HepG2 (cell line): ENCODE measurements around the gene PHRF1. TPM values are rescaled to one million over a fixed set of nuclear protein-coding genes. Genes with fewer than 3 reads are reported as not detected.

ENCODE experiments used
- BCL3 ChIP-seq: sonication (generic); formaldehyde crosslinking; IDR thresholded peaks from 2 replicates; pipeline ENCODE4 v1.5.1; 2020; ENCODE audit warnings: mild to moderate bottlenecking, missing genetic modification reagents, moderate library complexity
- CEBPZ ChIP-seq: IDR thresholded peaks from 2 replicates; pipeline ENCODE4 v1.6.1; 2012; ENCODE audit warnings: low read length, improper control_type of control experiment
- KDM5A ChIP-seq: fragments of 200-600 bp; sonication (generic); IDR thresholded peaks from 2 replicates; pipeline ENCODE4 v1.7.0; 2018; ENCODE audit warnings: antibody characterized with exemption, mild to moderate bottlenecking, low read length, borderline replicate concordance
- MATR3 ChIP-seq: sonication (generic); formaldehyde crosslinking; IDR thresholded peaks from 2 replicates; pipeline ENCODE4 v1.4.0; 2020; ENCODE audit warnings: missing genetic modification reagents
- MBNL3 ChIP-seq: fragments of 250-450 bp; sonication (Bioruptor Pico); conservative IDR thresholded peaks from 2 replicates; pipeline ENCODE4 v1.8.0; 2022; ENCODE audit warnings: mild to moderate bottlenecking, inconsistent platforms
- MIXL1 ChIP-seq: IDR thresholded peaks from 2 replicates; pipeline ENCODE4 v1.6.1; 2016
- NFKB2 ChIP-seq: sonication (generic); formaldehyde crosslinking; IDR thresholded peaks from 2 replicates; pipeline ENCODE4 v1.4.0; 2020; ENCODE audit warnings: missing genetic modification reagents, borderline replicate concordance
- POLR2AphosphoS5 ChIP-seq: IDR thresholded peaks from 2 replicates; pipeline ENCODE4 v1.6.1; 2012; ENCODE audit warnings: low read depth, low read length
- TMF1 ChIP-seq: sonication (generic); formaldehyde crosslinking; IDR thresholded peaks from 2 replicates; pipeline ENCODE4 v1.8.1; 2022; ENCODE audit warnings: low read depth, missing genetic modification reagents
- WIZ ChIP-seq: sonication (generic); formaldehyde crosslinking; IDR thresholded peaks from 2 replicates; pipeline ENCODE4 v1.5.1; 2020; ENCODE audit warnings: mild to moderate bottlenecking, missing genetic modification reagents
- XBP1 ChIP-seq: sonication (generic); formaldehyde crosslinking; IDR thresholded peaks from 2 replicates; pipeline ENCODE4 v1.5.0; 2020; ENCODE audit warnings: missing genetic modification reagents
- ZGPAT ChIP-seq: IDR thresholded peaks from 2 replicates; pipeline ENCODE4 v1.6.1; 2016; ENCODE audit warnings: mild to moderate bottlenecking
- ZNF17 ChIP-seq: sonication (generic); formaldehyde crosslinking; IDR thresholded peaks from 2 replicates; pipeline ENCODE4 v1.5.0; 2020; ENCODE audit warnings: mild to moderate bottlenecking, missing genetic modification reagents
- ZNF430 ChIP-seq: sonication (generic); formaldehyde crosslinking; IDR thresholded peaks from 2 replicates; pipeline ENCODE4 v1.9.0; 2021; ENCODE audit warnings: mild to moderate bottlenecking, missing genetic modification reagents
- ZNF510 ChIP-seq: sonication (generic); formaldehyde crosslinking; IDR thresholded peaks from 2 replicates; pipeline ENCODE4 v1.4.0; 2020; ENCODE audit warnings: low read depth, mild to moderate bottlenecking, missing genetic modification reagents
- ZNF547 ChIP-seq: sonication (generic); formaldehyde crosslinking; IDR thresholded peaks from 2 replicates; pipeline ENCODE4 v1.5.1; 2020; ENCODE audit warnings: mild to moderate bottlenecking, missing genetic modification reagents
- ZNF557 ChIP-seq: sonication (generic); formaldehyde crosslinking; IDR thresholded peaks from 2 replicates; pipeline ENCODE4 v1.4.0; 2020; ENCODE audit warnings: missing genetic modification reagents
- ZNF652 ChIP-seq: IDR thresholded peaks from 2 replicates; pipeline ENCODE4 v1.6.1; 2016; ENCODE audit warnings: low read depth, borderline replicate concordance
- ZNF709 ChIP-seq: sonication (generic); formaldehyde crosslinking; IDR thresholded peaks from 2 replicates; pipeline ENCODE4 v1.5.0; 2020; ENCODE audit warnings: mild to moderate bottlenecking, missing genetic modification reagents
- ZNF839 ChIP-seq: sonication (generic); formaldehyde crosslinking; IDR thresholded peaks from 2 replicates; pipeline ENCODE4 v1.4.0; 2020; ENCODE audit warnings: missing genetic modification reagents, mild to moderate bottlenecking, borderline replicate concordance
- polyA plus RNA-seq, 8 experiments: library from polyadenylated mRNA; depleted of rRNA in 3 of 8; stranded (reverse) in 7 of 8; unstranded in 1 of 8; fragments of >200 nt; fragmentation: Illumina TruSeq in 4 of 8; extraction: Trizol in 4 of 8; gene quantifications; 2 replicates each; pipeline versions ENCODE4 v1.2.1 to v1.2.3, GENCODE V29; 2011 to 2016; ENCODE audit warnings: low read depth in 4 of 8, missing spikeins in 1 of 8, mixed read lengths in 1 of 8; ENCODE audit not compliant: insufficient read depth in 1 of 8
- total RNA-seq, 5 experiments: library from RNA; depleted of rRNA; stranded (reverse); fragments of >200 nt; fragmentation: Illumina TruSeq; extraction: Trizol; gene quantifications; 2 replicates each; pipeline ENCODE4 v1.2.3, GENCODE V29; 2016; ENCODE audit warnings: low read depth in 1 of 5
- TF ChIP-seq, protein P1 (sequence below): sonication (generic); formaldehyde crosslinking; IDR thresholded peaks from 2 replicates; pipeline ENCODE4 v1.8.0; 2022; ENCODE audit warnings: mild to moderate bottlenecking, missing genetic modification reagents, moderate library complexity
- TF ChIP-seq, protein P2 (sequence below): sonication (generic); formaldehyde crosslinking; IDR thresholded peaks from 2 replicates; pipeline ENCODE4 v1.4.0; 2020; ENCODE audit warnings: missing genetic modification reagents, borderline replicate concordance

The PHRF1 gene
- total and polyA plus RNA-seq, 2 of the 13 experiments (the other 11 are each of a cell fraction or from before 2014, with no cell fraction given), result 8.2 to 16.7 TPM

GRCh38 chr11:554428-555226 is 21.6 kb upstream of the PHRF1 start (continued):
- no peak for TF ChIP-seq BCL3 (CRISPR knock-in tag)
- TF ChIP-seq ZNF547 (CRISPR knock-in tag), result no peak
- TF ChIP-seq ZNF510 (CRISPR knock-in tag), result no peak
- no peak for TF ChIP-seq ZNF430
- no peak for TF ChIP-seq MBNL3 (CRISPR knock-in tag)
- no peak for TF ChIP-seq MATR3 (CRISPR knock-in tag)
- TF ChIP-seq, protein P1, sequence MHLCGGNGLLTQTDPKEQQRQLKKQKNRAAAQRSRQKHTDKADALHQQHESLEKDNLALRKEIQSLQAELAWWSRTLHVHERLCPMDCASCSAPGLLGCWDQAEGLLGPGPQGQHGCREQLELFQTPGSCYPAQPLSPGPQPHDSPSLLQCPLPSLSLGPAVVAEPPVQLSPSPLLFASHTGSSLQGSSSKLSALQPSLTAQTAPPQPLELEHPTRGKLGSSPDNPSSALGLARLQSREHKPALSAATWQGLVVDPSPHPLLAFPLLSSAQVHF (CRISPR knock-in tag), result no peak
- TF ChIP-seq KDM5A, result no peak
- no peak for TF ChIP-seq CEBPZ
- TF ChIP-seq WIZ (CRISPR knock-in tag), result no peak
- TF ChIP-seq XBP1 (CRISPR knock-in tag), result no peak
- TF ChIP-seq ZNF839 (CRISPR knock-in tag), result no peak
- TF ChIP-seq, protein P2, sequence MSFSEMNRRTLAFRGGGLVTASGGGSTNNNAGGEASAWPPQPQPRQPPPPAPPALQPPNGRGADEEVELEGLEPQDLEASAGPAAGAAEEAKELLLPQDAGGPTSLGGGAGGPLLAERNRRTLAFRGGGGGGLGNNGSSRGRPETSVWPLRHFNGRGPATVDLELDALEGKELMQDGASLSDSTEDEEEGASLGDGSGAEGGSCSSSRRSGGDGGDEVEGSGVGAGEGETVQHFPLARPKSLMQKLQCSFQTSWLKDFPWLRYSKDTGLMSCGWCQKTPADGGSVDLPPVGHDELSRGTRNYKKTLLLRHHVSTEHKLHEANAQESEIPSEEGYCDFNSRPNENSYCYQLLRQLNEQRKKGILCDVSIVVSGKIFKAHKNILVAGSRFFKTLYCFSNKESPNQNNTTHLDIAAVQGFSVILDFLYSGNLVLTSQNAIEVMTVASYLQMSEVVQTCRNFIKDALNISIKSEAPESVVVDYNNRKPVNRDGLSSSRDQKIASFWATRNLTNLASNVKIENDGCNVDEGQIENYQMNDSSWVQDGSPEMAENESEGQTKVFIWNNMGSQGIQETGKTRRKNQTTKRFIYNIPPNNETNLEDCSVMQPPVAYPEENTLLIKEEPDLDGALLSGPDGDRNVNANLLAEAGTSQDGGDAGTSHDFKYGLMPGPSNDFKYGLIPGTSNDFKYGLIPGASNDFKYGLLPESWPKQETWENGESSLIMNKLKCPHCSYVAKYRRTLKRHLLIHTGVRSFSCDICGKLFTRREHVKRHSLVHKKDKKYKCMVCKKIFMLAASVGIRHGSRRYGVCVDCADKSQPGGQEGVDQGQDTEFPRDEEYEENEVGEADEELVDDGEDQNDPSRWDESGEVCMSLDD (CRISPR knock-in tag), result no peak
- TF ChIP-seq ZNF652 (CRISPR knock-in tag), result no peak
- TF ChIP-seq MIXL1, result no peak
- no peak for TF ChIP-seq TMF1 (CRISPR knock-in tag)
- no peak for TF ChIP-seq POLR2AphosphoS5
- TF ChIP-seq ZNF709 (CRISPR knock-in tag), result no peak
- TF ChIP-seq NFKB2 (CRISPR knock-in tag), result no peak; the same call in 1 of the 2 replicates
- peak; percentile 23; the same call in 1 of the 2 replicates for TF ChIP-seq ZGPAT (CRISPR knock-in tag)
- TF ChIP-seq ZNF17 (CRISPR knock-in tag), result no peak
- no peak for TF ChIP-seq ZNF557 (CRISPR knock-in tag)
